Measurements from ENCODE around the gene CAMK1G.

CAMK1G gene

DNA sequence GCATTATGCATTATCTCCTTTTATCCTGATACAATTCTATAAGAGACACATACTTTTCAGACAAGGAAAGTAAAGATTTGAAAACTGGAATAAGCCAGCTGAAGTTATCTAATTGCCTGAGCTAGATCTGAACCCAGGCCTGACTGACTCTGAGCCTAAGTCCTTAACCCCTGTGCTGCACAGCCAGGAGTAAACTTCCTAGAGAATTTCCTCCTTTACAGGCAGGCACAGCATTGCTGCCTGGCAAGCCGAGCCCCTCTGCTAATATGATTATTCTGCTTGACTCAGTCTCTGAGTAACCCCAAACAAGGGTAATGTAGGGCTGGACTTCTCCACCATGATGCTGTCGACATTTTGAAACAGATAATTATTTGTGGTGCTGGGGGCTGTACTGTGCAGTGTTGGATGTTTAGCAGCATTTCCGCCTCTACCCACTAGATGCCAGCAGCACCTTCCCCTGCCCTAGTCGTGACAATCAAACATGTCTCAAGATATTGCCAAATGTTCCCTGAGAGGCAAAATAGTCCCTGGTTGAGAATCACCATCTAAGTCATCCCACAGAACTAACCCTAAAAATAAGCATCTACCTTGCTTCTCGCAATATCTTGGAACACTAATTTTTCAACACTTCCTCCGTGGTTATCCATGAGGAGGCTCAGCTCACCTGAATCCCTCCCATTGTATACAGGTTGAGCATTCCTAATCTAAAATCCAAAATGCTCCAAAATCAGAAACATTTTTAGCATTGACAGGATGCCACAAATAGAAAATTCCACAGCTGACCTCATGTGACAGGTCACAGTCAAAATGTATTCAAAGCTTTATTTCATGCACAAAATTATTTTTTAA is 18.5 kb downstream of the CAMK1G start:
- DNase-seq (ENCODE audit: low spot score): peak; percentile 55

DNA sequence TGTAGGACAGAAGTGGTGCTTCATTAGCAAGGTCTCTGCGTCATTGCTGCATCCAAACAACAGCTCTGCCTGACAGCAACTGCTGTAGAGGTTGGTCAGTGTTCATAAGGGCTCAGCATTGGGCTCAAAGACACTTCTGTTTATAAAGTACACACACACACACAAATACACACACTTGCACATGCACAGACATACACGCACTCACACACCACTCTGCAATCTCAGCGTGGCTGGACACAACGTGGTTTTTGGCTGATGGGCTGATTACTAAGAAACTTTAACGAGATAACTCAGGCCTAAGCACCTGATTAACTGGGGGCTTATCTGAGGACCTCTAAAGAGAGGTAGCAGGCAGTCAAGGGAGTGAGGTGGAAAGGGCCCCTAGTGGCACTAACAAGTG is 20.4 kb downstream of the CAMK1G start:
- DNase-seq (ENCODE audit: low spot score): no peak

DNA sequence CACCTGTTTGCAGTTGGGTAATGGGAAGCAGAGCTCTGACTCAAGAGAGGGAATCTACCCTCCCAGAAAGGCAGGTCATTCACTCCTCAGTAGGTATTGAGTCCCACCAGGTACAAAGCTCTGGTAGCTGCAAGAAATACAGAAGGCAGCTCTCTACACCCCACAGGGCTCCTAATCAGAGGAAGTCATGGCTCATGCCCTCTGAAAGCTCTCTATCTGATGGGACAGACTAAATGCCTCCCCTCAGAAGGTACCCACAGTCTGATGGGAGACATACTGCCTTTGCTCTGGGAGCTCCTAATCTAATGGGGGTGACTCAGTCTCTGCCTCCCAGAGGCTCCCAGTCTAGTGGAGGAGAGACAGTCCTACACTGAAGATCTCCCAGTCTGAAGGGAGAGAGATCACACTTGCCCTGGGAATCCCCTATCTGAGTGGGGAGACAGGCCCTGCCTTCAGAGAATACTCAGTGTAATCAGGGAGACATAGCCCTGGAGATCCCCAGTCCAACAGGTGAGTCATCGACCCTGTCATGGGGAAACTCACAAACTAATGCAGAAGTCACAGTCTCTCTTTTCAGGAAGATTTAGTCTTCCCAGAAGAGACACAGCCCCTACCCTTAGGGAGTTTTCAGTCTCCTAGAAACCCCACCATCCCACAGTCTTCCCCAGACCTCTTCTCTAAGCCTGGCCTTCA is 23.7 kb downstream of the CAMK1G start:
- no peak for DNase-seq (ENCODE audit: low spot score)

DNA sequence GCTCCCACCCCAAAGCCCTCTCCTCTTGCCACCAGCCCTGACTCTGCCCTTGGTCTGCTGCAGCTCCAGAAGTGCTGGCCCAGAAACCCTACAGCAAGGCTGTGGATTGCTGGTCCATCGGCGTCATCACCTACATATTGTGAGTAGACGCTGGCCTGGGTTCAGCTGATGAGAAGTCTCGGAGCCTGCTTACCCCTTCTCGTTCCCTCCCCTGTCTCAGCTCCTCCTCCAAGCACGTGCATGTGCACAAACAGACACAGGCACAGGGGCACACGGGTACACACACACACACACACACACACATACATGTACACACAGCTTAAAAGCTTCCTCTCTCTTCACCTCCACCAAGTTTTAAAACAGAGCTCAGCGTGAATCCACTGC is 24.3 kb downstream of the CAMK1G start:
- no peak for DNase-seq (ENCODE audit: low spot score)

DNA sequence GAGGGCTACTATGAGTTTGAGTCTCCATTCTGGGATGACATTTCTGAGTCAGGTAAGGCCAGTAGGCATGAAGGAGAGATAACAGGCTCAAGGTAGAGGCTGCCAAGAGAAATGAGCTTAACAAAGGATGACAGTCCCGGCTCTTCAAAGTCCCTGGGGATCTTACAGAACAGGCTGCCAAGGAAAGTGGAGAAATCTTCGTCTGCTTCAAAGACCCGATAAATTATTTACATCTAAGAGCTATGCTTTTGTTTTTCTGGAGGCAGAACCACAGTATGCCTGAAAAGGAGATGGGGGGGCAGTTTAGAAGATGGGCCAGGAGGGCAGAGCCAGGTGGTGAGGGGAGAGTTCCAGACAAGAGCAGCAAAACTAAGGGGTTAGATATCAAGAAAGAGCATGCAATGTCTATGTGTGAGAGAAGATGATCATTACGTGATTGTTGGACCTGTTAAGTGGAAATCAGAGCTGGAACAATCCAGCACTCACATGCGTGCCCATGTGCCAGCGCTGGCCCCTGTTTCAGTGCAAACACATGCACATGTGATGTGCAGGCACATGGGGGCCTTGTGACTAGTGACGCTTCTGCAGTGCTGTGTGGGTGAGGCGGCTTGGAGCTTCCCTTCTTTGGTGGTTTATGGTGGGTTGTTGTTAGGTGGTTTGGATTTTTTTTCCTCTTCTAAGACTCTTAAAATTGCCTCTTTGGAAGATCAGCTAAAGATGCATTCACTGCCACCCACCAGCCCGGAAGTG is 25.7 kb downstream of the CAMK1G start:
- DNase-seq (ENCODE audit: low spot score): no peak

DNA sequence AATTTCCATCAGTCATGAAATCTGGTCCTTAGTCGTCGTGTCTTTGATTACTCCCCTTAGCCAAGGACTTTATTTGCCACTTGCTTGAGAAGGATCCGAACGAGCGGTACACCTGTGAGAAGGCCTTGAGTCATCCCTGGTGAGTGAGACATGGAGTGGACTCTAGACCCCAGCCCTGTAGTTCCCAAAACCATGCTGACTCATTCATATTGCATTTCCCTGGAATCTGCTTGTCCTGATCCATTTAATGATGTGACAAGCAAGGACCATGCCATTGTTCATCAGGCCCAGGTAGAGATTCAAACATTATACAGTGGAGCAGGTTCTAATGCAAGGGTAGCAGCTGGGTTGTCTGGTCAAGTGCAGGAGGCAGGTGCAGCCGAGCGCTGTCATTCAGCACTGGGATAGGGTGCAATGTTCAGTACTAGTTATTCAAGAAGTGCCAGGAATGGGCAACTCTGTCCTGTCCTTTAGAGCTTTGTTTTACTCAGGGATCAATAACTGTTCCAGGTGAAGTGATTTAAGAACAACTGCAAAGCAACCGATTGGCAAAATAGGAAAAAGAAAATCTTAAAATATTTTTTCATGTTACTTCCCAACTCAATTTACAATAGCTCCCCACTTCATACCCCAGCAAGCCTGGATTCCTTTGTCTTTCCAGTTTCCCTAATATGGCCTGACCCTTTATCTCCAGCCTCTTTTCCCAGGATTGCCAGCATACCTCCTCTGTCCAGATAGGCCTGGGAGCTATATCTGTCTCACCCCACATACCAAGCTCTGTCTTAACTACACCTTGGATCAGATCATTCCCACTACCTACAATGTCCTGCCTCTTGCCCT is 26.5 kb downstream of the CAMK1G start:
- DNase-seq (ENCODE audit: low spot score): no peak

DNA sequence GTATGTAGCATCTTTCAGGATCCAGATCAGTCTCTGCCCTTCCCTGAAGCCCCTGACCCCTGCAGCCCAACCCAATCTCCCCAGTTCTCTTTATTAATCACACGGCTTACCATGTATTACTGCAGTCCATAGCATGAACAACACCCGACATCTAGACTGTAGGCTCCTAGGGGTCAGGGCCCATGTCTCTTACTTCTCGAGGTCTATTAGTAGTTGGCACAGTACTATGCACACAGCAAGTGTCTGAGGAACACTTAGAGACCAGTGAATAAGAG is 27.1 kb downstream of the CAMK1G start:
- no peak for DNase-seq (ENCODE audit: low spot score)

DNA sequence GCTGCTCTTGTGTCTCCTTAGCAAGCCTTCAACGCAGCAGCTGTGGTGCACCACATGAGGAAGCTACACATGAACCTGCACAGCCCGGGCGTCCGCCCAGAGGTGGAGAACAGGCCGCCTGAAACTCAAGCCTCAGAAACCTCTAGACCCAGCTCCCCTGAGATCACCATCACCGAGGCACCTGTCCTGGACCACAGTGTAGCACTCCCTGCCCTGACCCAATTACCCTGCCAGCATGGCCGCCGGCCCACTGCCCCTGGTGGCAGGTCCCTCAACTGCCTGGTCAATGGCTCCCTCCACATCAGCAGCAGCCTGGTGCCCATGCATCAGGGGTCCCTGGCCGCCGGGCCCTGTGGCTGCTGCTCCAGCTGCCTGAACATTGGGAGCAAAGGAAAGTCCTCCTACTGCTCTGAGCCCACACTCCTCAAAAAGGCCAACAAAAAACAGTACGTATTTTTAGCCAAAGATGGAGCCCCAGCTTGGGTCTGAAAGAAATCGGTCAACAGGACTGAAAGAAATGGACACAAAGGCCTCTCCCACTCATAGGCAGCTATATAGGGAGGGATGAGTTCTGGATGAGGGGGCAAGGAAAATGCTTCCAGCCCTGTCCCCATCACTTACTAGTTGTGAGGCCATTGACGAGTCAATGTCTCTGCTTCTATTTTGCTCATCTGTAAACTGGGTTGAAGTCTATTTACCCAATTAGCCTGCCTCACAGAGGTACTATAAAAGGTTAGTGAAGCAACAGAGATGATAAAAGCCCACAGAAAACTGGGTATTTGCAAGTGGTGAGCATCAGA is 28.5 kb downstream of the CAMK1G start:
- peak; percentile 49 for DNase-seq (ENCODE audit: low spot score)

DNA sequence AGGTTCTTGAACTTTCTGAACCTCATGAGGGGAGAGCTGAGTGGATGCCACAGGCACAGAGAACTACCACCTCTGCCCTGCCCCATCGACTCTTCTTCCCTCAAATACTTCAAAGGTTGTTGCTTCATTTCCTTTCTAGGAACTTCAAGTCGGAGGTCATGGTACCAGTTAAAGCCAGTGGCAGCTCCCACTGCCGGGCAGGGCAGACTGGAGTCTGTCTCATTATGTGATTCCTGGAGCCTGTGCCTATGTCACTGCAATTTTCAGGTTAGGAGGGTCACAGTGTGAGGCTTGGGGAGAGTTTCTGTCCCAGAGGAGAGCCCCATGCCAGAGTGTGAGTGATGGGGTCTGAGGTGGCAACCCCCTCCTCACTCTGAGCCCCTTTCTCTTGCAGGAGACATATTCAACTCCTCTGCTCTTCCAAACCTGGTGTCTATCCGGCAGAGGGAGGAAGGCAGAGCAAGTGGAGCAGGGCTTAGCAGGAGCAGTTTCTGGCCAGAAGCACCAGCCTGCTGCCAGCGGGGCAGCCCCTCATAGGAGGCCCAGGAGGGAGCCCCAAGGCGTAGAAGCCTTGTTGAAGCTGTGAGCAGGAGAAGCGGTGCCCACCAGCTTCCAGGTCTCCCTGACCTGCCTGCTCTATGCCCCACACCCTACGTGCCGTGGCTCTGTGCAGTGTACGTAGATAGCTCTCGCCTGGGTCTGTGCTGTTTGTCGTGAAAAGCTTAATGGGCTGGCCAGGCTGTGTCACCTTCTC is 29.3 kb downstream of the CAMK1G start:
- DNase-seq (ENCODE audit: low spot score): no peak

DNA sequence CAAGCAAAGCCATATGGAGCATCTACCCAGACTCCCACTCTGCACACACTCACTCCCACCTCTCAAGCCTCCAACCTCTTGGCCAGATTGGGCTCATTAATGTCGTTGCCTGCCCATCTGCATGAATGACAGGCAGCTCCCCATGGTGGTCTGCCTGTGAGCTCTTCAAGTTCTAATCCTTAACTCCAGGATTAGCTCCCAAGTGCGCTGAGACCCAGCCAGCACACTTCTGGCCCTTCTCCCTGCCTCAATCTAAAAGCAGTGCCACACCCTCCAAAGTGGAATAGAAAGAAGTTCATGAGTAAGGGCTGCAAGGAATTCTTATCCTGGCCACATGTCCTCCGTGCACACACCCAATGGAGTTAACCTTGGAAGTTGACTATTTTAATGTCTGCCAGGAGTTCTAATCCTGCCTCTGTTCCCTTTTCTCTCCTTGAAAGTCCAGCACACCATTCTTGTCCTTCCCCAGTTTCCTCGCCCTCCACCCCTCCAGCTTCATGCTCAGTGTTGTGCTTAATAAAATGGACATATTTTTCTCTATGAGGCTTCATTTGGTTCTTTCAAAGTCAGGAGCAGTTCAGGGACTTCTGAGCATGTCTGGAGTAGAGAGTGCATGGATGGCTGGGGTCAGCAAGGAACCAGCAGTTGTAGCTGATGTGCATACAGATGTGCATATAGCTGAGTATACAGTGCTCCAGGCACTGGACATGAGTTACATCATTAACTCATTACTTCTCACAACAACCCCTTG is 30.1 kb downstream of the CAMK1G start:
- no peak for DNase-seq (ENCODE audit: low spot score)

DNA sequence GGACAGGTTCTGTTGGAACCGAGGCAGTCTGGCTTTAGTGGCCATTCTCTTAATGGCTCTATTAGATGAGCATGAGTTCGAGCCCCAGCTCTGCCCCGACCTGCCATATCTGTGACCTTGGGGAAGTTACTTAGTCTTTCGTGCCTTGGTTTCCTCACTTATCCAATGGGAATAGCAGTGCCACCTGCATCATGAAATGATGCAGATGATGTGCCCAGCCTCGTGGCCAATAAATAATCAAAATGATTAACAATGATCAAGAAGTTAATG is 30.6 kb downstream of the CAMK1G start:
- DNase-seq (ENCODE audit: low spot score): no peak

DNA sequence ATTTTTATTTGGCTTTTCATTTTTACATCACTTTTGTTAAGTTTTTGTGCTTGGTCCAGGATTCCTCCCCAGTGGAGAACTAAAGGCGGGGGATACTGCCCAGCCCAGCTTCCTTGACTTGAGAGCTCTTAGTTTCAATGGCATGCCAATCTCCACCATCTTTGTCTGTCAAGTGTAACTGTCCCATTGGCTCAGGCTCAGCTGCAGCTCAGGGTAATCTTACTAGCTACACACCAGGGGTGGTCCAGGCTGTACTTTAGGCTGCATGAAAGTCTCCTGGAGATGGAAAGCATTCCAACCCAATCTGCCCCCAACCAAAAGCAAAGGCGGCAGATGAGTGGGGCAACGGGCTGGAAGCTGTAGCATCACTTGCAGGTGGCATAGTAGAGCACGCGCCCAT is 31.4 kb downstream of the CAMK1G start:
- no peak for DNase-seq (ENCODE audit: low spot score)

DNA sequence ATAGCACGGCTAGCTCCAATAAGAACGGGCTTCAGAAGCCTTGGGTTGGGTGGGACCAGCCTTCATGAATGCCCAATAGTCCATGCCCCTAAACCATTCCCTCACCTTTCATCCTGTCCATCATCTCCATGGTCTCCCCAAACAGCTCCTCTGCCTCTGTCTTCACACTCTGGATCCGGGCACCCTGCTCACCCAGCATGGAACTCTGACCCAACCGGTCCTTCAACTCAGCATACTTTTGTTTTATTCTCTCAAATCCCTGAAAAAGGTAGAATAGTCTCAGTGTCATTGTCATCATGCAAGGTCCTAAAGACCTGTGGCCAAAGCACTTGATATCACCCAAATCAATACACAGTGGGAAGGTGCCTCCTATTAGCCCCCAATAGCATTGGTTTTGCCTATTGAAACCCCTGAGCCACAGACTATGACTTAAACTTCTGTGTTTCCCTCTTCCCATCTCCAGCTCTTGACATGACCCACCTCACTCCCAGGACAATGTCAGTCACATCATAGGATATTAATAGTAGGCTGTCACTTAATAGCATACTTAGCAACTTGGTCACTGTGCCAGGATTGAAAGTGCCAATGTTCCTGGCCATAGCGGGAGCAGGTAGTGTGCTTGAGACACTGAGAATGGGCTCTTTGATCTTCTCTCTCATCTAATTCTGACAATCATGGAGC is 33.0 kb downstream of the CAMK1G start:
- no peak for DNase-seq (ENCODE audit: low spot score)

DNA sequence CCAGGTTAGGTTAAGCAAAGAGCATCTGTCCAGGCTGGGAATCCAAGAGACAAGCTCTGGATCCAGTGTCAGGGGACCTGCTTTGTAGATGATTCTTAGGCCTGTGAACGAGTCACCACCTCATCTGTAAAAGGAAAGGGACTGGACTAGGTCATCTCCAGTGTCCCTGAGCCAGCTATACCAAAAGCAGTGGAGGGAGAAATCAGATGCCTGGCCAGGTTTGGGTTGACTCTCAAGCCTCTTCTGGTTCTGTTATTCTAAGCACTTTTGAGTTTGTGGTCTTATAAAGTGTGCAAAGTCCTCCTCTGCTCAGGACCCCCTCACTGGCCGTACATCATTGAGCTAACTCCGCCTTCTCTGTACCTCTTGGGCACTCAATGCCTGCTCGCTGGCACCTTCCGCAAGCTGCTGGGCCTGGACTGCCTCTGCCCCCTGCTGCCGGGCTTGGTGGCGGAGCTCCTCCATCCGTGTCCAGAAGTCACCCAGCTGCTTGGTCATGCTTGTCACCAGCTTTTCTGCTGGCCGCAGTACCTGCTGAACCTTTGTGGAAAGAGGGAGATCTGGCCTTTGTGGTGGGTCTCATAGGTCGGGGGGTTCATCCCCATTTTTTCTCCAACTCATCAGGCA is 33.6 kb downstream of the CAMK1G start:
- no peak for DNase-seq (ENCODE audit: low spot score)

DNA sequence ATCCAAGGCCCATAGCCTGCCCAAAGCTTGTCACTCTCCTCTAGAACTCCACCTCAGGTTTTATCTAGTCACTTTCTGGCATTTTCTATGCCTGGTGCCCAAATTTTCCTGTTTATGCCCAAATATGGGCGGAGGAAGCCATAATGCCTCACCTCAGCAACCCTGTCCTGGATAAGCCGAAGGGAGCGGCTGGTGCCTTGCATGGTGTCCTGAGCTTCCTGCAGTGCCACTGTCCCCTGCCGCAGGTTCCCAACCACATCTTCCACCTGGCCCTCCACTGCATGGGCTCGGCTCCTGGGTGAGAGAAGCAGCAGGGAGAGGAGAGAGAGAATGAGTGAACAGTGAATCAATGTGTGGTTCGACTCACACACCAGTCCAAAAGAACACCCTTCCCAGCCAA is 34.2 kb downstream of the CAMK1G start:
- no peak for DNase-seq (ENCODE audit: low spot score)

DNA sequence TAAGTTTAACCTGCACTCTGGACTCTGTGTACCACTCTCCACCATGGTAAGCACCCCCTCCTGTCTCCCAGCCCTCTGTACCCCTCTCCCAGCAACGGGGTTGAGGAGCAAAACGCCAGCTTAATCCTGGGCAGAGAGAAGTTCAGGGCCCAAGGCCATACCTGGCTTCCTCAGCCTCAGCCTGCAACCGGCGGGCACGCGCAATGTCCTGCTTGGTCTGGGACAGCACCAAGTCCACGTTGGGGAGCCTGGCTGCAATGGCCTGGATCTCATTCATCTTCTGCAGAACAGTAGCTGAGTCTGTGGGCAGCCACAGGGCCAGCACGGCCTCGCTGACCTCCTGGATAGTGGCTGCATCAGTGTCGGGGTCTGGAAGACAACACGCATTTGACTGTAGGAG is 34.8 kb downstream of the CAMK1G start:
- no peak for DNase-seq (ENCODE audit: low spot score)

DNA sequence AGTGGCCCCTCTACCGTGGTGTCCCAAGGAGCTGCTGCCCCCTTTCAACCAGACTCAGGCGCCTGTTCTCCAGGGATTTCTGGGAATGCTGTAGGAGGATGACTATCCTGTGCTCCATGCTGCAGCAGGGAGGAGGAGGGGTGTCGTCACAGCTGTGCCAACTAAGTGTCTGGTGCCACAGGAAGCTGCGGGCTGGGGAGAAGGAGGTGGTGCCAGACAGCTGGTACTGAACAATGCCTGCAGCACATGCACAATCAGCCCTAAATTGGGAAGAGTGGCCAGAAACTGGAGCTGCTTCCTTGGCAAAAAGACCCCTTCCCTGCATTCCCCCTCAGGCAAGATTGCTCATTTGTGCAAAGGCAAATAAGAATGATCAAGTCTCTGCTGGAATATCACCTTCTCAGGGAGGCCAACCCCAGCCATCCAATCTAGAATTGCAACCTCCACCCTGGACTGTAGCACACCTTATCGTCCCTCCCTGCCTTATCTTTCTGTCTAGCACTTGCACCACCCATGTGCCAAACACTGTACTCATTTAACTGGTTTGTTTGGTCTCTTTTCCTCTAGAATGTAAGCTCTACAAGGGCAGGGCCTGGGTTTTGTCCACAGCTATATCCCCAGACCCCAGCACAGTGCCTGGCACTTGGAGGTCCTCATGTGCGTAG is 35.4 kb downstream of the CAMK1G start:
- no peak for DNase-seq (ENCODE audit: low spot score)

DNA sequence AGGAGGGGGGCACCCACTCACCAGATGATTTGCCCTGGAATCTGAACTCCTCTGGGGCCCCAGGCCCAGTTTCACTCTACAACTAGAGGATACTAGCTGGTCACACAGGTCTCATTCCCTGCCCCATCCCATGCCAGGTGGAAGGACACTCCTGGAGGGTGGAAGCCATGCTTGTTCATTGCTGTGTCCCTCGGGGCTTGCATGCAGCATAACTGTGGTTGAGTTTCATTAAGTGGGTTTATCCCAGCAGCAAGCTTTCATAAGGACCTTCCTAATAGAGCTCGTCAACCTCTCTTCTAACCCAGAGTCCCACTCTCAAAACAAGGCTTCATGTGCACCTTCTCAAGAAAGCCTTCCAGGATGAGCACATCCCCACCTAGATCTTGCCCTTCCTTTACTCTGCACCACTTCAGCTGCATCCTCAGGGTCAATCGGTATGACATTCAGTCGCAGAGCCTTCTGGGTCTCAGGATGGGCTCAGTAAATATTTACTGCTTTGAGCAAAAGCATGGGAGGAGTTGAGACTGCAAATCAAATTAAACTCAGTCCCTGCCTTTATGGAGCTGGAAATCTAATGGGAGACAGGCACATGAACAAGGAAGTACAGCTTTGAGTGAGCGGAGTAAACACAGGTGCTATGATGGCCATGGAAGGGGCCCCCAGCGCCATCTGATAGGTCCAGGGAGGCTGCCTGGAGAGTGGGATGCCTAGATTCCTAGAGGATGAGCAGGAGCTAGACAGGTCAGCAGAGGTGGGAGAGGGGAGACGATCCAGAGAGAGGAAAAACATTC is 36.4 kb downstream of the CAMK1G start:
- no peak for DNase-seq (ENCODE audit: low spot score)

Data from iPS-NIHi11 (cell line).